ENCODE results near the gene TBC1D14. TPM values are rescaled to one million over a fixed set of nuclear protein-coding genes. Genes with fewer than 3 reads are reported as not detected.

The TBC1D14 gene
- total and polyA plus RNA-seq, 2 of the 8 experiments (the other 6 are each of a cell fraction or from before 2014, with no cell fraction given) = 45.6 to 48.2 TPM

- H4K8ac ChIP-seq (ENCODE audit: extremely low read depth, insufficient read depth, low read length) = no peak overlapping the region
- DNase-seq (ENCODE audit: low read depth in 1 of 2, low spot score in 2 of 2) (no peak), FAIRE-seq (no peak)
- no peaks in the 10 kb centered on the region for H3K9me3 ChIP-seq (ENCODE audit: insufficient read depth in 2 of 2, low read depth in 1 of 2, low read length in 1 of 2)
- no peak overlapping the region for H2AK5ac ChIP-seq (ENCODE audit: low read depth, low read length)
- peaks cover 0 to 5% of the 10 kb centered on the region in 2 experiments; a peak in 2 of 4 replicates for H3K79me2 ChIP-seq (ENCODE audit: control insufficient read depth in 1 of 2, insufficient read depth in 2 of 2, low read length in 2 of 2)
- WGBS, 2 experiments (ENCODE audit: extremely low coverage in 1 of 2, insufficient coverage in 1 of 2, insufficient read length in 1 of 2, insufficient replicate concordance in 2 of 2, low coverage in 1 of 2, low lambda C conversion rate in 2 of 2, missing lambda C conversion rate in 1 of 2) = 74% methylated on average over 12 of the region's 12 CpGs; no CpG with 5 or more reads in 1 of the 2 experiments
- ChIA-PET CTCF (ENCODE audit: partially characterized antibody) (interaction anchor here (0.6 to 3.3 kb wide), 15 partner anchors 9 to 791 kb away, joined by 3 to 16 read pairs (median 4); no protein-coding TSS in a partner anchor), POLR2A (ENCODE audit: partially characterized antibody) (interaction anchor here (0.7 to 4.1 kb wide), 10 partner anchors 9 to 98 kb away, joined by 3 to 21 read pairs (median 4); partner anchors contain the start of genes GRPEL1 and TBC1D14)
- peaks cover 2 to 8% (median 6%) of the 10 kb centered on the region in 4 experiments; a peak in 6 of 7 replicates for H3K4me1 ChIP-seq (replicated peaks in 1 of 4; ENCODE audit: control insufficient read depth in 3 of 4, insufficient read depth in 4 of 4, low read length in 3 of 4)
- H3K9ac ChIP-seq (replicated peaks in 1 of 4; ENCODE audit: extremely low read depth in 1 of 4, low read depth in 3 of 4, low read length in 3 of 4) = no peak overlapping the region
- H4K20me1 ChIP-seq (replicated peaks in 1 of 2; ENCODE audit: control insufficient read depth in 1 of 2, insufficient read depth in 2 of 2, low read length in 2 of 2) = peaks cover 23 to 39% of the 10 kb centered on the region in 2 experiments
- no peak overlapping the region for H3K4ac ChIP-seq (replicated peaks; ENCODE audit: insufficient read length, low read depth, low read length)
- H3K27ac ChIP-seq (ENCODE audit: low read depth, low read length) = no peak overlapping the region
- TF ChIP-seq PHF8 (conservative IDR thresholded peaks at IDR 0.05; ENCODE audit: low read depth, low read length) = no peak
- peak in 2 of 3 experiments; percentile 16 to 35; a peak in 2 of 4 replicates for TF ChIP-seq CTCF (IDR thresholded peaks at IDR 0.05; ENCODE audit: control extremely low read depth in 1 of 3, insufficient read depth in 1 of 3, low read depth in 1 of 3, low read length in 3 of 3)
- peak; percentile 14 to 35; a peak in 2 of 4 replicates for TF ChIP-seq RAD21 (IDR thresholded peaks at IDR 0.05 in 1 of 2, conservative IDR thresholded peaks at IDR 0.05 in 1 of 2; ENCODE audit: low read depth in 2 of 2, low read length in 2 of 2)
- TF ChIP-seq NANOG (IDR thresholded peaks at IDR 0.05; ENCODE audit: insufficient read depth, low read depth, low read length, poor library complexity, severe bottlenecking) = peak; percentile 65
- TF ChIP-seq JUND (IDR thresholded peaks at IDR 0.05; ENCODE audit: low read length) = no peak
- no peak overlapping the region for H2BK12ac ChIP-seq (ENCODE audit: low read depth, low read length)
- H3K56ac ChIP-seq (replicated peaks; ENCODE audit: insufficient read length, low read depth, low read length) = no peak overlapping the region
- H3K23ac ChIP-seq (ENCODE audit: insufficient read length) = no peak overlapping the region
- no peaks in the 10 kb centered on the region for H3K27me3 ChIP-seq (replicated peaks in 1 of 4; ENCODE audit: control insufficient read depth in 3 of 4, extremely low read depth in 1 of 4, insufficient read depth in 3 of 4, low read length in 3 of 4)
- peaks cover 0 to 42% (median 24%) of the 10 kb centered on the region in 4 experiments; a peak in 7 of 8 replicates for H3K36me3 ChIP-seq (ENCODE audit: control insufficient read depth in 2 of 4, insufficient read depth in 4 of 4, low read length in 3 of 4)
- H2BK20ac ChIP-seq (ENCODE audit: low read length) = no peak overlapping the region
- H3K79me1 ChIP-seq (ENCODE audit: low read depth, low read length) = peaks cover 8% of the 10 kb centered on the region
- no peaks in the 10 kb centered on the region for H3K23me2 ChIP-seq (ENCODE audit: low read depth, low read length)
- no peak overlapping the region for H4K5ac ChIP-seq (ENCODE audit: insufficient read length, low read depth, low read length)
- no peak overlapping the region for H2BK5ac ChIP-seq (ENCODE audit: low read depth, low read length)
- no peak overlapping the region for H2BK120ac ChIP-seq (replicated peaks; ENCODE audit: low read depth, low read length)
- peak overlapping the region in 2 of 4 experiments; percentile 1 to 11; a peak in 2 of 8 replicates for H3K4me3 ChIP-seq (ENCODE audit: extremely low read depth in 1 of 4, insufficient read depth in 2 of 4, low read depth in 3 of 4, low read length in 4 of 4)
- H3K4me2 ChIP-seq (ENCODE audit: insufficient read depth in 1 of 2, low read depth in 2 of 2, low read length in 2 of 2) = peak overlapping the region; percentile 28 to 45; a peak in 3 of 4 replicates
- H2BK15ac ChIP-seq (ENCODE audit: low read length) = no peak overlapping the region
- no peak overlapping the region for H3K14ac ChIP-seq (ENCODE audit: insufficient read length)
- no peak overlapping the region for H3K18ac ChIP-seq (ENCODE audit: extremely low read depth, low read length)
- no peak overlapping the region for H4K91ac ChIP-seq (replicated peaks; ENCODE audit: insufficient read length, low read length)
- no peak overlapping the region for H2AFZ ChIP-seq (ENCODE audit: low read length)
Observed at GRCh38 chr4:7007142-7007907, 97.7 kb downstream of the TBC1D14 start.
